HEK293T (cell line): Measurements from ENCODE around the gene NDUFB5.

ENCODE experiments used
- CTBP1 ChIP-seq: fragments of 450-650 bp; IDR thresholded peaks from 2 replicates; pipeline ENCODE4 v1.6.1; 2016; ENCODE audit warnings: borderline replicate concordance
- ELF4 ChIP-seq: fragments of 450-650 bp; IDR thresholded peaks from 2 replicates; pipeline ENCODE4 v1.6.1; 2017; ENCODE audit warnings: antibody characterized with exemption
- FOXA1 ChIP-seq: fragments of 450-650 bp; IDR thresholded peaks from 2 replicates; pipeline ENCODE4 v1.6.1; 2016; ENCODE audit warnings: mild to moderate bottlenecking
- NFRKB ChIP-seq: fragments of 450-650 bp; IDR thresholded peaks from 2 replicates; pipeline ENCODE4 v1.6.1; 2016; ENCODE audit warnings: mild to moderate bottlenecking, moderate library complexity
- SUZ12 ChIP-seq: fragments of 450-650 bp; IDR thresholded peaks from 2 replicates; pipeline ENCODE4 v1.6.1; 2016; ENCODE audit warnings: mild to moderate bottlenecking
- ZNF384 ChIP-seq: fragments of 450-650 bp; IDR thresholded peaks from 2 replicates; pipeline ENCODE4 v1.6.1; 2016
- TF ChIP-seq, protein P1 (sequence below): fragments of 450-650 bp; IDR thresholded peaks from 2 replicates; pipeline ENCODE4 v1.6.1; 2016

DNA sequence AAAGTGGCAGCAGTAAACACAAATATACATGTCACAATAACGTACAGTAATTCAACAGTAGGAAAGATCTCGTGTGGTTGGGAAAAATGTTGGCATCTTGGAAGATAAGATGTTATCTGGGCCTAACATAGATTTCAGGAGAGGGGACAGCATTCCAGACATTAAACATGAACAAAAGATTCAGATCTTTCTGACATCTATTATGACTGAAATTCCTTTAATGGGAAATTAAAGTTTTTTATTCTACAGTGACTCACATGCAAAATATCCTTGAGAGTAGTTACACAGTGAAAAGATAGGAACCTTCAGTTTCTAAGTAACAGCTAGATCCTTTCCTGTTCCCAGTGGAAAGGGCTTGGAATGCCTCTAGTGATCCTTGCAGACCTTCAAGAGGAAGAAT, 9.2 kb downstream of the NDUFB5 start:
- TF ChIP-seq SUZ12 (no peak), NFRKB (no peak), FOXA1 (no peak), CTBP1 (no peak), ZNF384 (no peak), ELF4 (no peak)
- TF ChIP-seq, protein P1, sequence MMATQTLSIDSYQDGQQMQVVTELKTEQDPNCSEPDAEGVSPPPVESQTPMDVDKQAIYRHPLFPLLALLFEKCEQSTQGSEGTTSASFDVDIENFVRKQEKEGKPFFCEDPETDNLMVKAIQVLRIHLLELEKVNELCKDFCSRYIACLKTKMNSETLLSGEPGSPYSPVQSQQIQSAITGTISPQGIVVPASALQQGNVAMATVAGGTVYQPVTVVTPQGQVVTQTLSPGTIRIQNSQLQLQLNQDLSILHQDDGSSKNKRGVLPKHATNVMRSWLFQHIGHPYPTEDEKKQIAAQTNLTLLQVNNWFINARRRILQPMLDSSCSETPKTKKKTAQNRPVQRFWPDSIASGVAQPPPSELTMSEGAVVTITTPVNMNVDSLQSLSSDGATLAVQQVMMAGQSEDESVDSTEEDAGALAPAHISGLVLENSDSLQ = no peak
